ENCODE data around the gene PLEKHG4. TPM values are rescaled to one million over a fixed set of nuclear protein-coding genes. Genes with fewer than 3 reads are reported as not detected.

Gene PLEKHG4
- total and polyA plus RNA-seq, 9 of the 15 experiments (the other 6 are each of a cell fraction or from before 2014, with no cell fraction given), result 3.7 to 36.8 (median 17.9) TPM

DNA sequence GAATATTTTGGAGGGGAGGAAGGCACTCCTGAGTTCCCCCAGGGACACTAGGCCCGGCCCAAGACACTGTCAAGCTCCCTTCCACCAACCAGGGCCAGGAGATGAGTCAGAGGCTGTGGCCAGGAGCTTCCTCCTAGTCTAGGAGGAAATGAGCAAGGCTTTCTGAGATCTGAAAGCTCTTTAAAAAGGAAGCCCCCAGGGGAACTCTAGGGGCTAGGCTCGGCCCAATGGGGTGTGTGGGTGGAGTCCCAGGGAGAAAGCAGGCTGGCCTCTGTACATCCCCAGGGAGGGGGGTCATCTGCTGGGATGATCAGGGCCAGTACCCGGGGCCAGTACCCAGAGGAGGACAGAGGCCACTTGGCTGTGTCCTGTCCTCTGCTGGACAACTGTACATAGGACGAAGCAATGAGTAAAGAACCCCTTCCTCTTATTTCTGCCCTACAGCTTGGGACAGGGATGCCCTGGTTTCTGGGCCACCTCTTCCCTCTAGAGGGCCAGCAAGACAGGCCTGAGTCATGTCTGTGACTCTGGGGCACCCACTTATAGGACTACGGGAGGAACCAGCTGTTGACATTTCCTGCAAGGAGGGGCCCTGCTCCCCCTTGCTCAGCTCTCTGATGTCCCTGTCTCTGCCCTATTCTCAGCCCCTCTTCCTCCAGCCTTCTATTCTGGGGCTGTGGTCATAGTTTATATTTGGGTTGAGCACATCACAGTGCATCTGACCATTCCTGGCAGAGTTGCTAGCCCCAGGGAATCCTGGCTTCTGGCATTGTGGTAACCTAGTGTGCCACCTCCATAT lies 34.7 kb upstream of the PLEKHG4 start (continued):
- TF ChIP-seq, protein P1, sequence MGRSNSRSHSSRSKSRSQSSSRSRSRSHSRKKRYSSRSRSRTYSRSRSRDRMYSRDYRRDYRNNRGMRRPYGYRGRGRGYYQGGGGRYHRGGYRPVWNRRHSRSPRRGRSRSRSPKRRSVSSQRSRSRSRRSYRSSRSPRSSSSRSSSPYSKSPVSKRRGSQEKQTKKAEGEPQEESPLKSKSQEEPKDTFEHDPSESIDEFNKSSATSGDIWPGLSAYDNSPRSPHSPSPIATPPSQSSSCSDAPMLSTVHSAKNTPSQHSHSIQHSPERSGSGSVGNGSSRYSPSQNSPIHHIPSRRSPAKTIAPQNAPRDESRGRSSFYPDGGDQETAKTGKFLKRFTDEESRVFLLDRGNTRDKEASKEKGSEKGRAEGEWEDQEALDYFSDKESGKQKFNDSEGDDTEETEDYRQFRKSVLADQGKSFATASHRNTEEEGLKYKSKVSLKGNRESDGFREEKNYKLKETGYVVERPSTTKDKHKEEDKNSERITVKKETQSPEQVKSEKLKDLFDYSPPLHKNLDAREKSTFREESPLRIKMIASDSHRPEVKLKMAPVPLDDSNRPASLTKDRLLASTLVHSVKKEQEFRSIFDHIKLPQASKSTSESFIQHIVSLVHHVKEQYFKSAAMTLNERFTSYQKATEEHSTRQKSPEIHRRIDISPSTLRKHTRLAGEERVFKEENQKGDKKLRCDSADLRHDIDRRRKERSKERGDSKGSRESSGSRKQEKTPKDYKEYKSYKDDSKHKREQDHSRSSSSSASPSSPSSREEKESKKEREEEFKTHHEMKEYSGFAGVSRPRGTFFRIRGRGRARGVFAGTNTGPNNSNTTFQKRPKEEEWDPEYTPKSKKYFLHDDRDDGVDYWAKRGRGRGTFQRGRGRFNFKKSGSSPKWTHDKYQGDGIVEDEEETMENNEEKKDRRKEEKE (IDR thresholded peaks at IDR 0.05; ENCODE audit: borderline replicate concordance in 1 of 2, control insufficient read depth in 1 of 2, low read depth in 2 of 2, low read length in 1 of 2), result no peak
- no peak for TF ChIP-seq ZNF696 (CRISPR knock-in tag; conservative IDR thresholded peaks at IDR 0.05)
- no peak for TF ChIP-seq STAT5A (IDR thresholded peaks at IDR 0.05; ENCODE audit: borderline replicate concordance, low read length)
- no peak for TF ChIP-seq KLF16 (IDR thresholded peaks at IDR 0.05)
- no peak for TF ChIP-seq RCOR1 (IDR thresholded peaks at IDR 0.05; ENCODE audit: borderline replicate concordance in 1 of 2, low read depth in 2 of 2, low read length in 2 of 2)
- no peak for TF ChIP-seq U2AF2 (optimal IDR thresholded peaks at IDR 0.05; ENCODE audit: low read depth, low read length)
- no peak for TF ChIP-seq XRCC5 (IDR thresholded peaks at IDR 0.05; ENCODE audit: low read depth, low read length)
- TF ChIP-seq TCF3 (CRISPR knock-in tag; IDR thresholded peaks at IDR 0.05), result no peak
- no peak for TF ChIP-seq POLR2H (tag; IDR thresholded peaks at IDR 0.05; ENCODE audit: low read depth)
- peak; percentile 23; the same call in 1 of the 2 replicates for TF ChIP-seq ZNF143 (CRISPR knock-in tag; IDR thresholded peaks at IDR 0.05)
- peak; percentile 24; the same call in 1 of the 2 replicates for TF ChIP-seq CTBP1 (IDR thresholded peaks at IDR 0.05; ENCODE audit: borderline replicate concordance)
- no peak for TF ChIP-seq TAF15 (IDR thresholded peaks at IDR 0.05; ENCODE audit: low read depth, low read length)
- TF ChIP-seq, protein P2, sequence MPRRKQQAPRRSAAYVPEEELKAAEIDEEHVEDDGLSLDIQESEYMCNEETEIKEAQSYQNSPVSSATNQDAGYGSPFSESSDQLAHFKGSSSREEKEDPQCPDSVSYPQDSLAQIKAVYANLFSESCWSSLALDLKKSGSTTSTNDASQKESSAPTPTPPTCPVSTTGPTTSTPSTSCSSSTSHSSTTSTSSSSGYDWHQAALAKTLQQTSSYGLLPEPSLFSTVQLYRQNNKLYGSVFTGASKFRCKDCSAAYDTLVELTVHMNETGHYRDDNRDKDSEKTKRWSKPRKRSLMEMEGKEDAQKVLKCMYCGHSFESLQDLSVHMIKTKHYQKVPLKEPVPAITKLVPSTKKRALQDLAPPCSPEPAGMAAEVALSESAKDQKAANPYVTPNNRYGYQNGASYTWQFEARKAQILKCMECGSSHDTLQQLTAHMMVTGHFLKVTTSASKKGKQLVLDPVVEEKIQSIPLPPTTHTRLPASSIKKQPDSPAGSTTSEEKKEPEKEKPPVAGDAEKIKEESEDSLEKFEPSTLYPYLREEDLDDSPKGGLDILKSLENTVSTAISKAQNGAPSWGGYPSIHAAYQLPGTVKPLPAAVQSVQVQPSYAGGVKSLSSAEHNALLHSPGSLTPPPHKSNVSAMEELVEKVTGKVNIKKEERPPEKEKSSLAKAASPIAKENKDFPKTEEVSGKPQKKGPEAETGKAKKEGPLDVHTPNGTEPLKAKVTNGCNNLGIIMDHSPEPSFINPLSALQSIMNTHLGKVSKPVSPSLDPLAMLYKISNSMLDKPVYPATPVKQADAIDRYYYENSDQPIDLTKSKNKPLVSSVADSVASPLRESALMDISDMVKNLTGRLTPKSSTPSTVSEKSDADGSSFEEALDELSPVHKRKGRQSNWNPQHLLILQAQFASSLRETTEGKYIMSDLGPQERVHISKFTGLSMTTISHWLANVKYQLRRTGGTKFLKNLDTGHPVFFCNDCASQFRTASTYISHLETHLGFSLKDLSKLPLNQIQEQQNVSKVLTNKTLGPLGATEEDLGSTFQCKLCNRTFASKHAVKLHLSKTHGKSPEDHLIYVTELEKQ (CRISPR knock-in tag; IDR thresholded peaks at IDR 0.05), result no peak
- TF ChIP-seq ZBTB17 (CRISPR knock-in tag; IDR thresholded peaks at IDR 0.05), result no peak
- TF ChIP-seq NBN (IDR thresholded peaks at IDR 0.05; ENCODE audit: low read depth), result no peak
- no peak for TF ChIP-seq ZNF3 (CRISPR knock-in tag; IDR thresholded peaks at IDR 0.05)
- no peak for TF ChIP-seq ZNF707 (CRISPR knock-in tag; conservative IDR thresholded peaks at IDR 0.05)
- no peak for TF ChIP-seq FUS (optimal IDR thresholded peaks at IDR 0.05; ENCODE audit: low read depth, low read length)
- TF ChIP-seq, protein P3, sequence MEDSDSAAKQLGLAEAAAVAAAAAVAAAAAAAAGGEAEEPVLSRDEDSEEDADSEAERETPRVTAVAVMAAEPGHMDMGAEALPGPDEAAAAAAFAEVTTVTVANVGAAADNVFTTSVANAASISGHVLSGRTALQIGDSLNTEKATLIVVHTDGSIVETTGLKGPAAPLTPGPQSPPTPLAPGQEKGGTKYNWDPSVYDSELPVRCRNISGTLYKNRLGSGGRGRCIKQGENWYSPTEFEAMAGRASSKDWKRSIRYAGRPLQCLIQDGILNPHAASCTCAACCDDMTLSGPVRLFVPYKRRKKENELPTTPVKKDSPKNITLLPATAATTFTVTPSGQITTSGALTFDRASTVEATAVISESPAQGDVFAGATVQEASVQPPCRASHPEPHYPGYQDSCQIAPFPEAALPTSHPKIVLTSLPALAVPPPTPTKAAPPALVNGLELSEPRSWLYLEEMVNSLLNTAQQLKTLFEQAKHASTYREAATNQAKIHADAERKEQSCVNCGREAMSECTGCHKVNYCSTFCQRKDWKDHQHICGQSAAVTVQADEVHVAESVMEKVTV (CRISPR knock-in tag; IDR thresholded peaks at IDR 0.05), result no peak
- no peak for TF ChIP-seq ZNF121 (CRISPR knock-in tag; conservative IDR thresholded peaks at IDR 0.05)
